Left forelimb (tissue), 1 donor: ENCODE data around the gene TIMM50.
A peak's percentile ranks its signal among the peaks of the same experiment; 100 is the strongest.
"Not testable (repeated sequence)": the region's sequence is repeated elsewhere in the genome, so short reads cannot be mapped to it uniquely, and the experiment has no call there.

Source experiments
- DNase-seq: peaks from one replicate; pipeline ENCODE4 v3.0.0-alpha.2; 2018; ENCODE audit warnings: low spot score

TIMM50 gene

GRCh38 chr19:39480337-39481228 lies at the start of gene TIMM50:
Gene TIMM50, plus strand, starts transcription at chr19:39480838. Its CDS starts 16 bp downstream, at chr19:39480854.
- peak; percentile 98 for DNase-seq

GRCh38 chr19:39432677-39433025 lies 48.0 kb upstream of the TIMM50 start:
- no peak for DNase-seq

DNA sequence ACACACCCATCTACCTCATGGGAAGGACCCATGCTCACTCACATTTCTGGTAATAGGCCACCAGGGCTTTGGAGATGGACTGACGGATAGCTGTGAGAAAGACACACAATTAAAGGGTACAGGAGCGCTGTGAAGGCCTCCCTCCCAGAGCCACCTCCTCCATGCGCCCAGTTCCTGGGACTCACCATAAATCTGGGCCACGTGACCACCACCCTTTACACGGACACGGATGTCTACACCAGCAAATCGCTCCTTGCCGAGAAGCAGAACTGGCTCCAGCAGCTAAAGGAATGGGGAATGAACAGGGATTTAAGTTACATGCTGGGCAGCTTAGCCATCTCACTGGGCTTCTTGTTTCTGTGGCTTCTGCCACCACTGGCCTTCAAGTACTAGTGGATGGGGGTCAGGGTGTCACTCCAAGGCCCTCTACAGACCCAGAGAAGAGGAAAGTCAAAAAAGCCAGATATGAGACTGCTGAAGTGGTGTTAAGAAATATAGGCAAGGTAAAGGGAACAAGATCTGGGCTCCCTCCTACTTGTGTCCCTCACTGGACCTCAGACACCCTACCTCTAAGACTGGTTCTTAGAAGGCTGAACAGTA lies 47.1 kb upstream of the TIMM50 start:
- no peak for DNase-seq

DNA sequence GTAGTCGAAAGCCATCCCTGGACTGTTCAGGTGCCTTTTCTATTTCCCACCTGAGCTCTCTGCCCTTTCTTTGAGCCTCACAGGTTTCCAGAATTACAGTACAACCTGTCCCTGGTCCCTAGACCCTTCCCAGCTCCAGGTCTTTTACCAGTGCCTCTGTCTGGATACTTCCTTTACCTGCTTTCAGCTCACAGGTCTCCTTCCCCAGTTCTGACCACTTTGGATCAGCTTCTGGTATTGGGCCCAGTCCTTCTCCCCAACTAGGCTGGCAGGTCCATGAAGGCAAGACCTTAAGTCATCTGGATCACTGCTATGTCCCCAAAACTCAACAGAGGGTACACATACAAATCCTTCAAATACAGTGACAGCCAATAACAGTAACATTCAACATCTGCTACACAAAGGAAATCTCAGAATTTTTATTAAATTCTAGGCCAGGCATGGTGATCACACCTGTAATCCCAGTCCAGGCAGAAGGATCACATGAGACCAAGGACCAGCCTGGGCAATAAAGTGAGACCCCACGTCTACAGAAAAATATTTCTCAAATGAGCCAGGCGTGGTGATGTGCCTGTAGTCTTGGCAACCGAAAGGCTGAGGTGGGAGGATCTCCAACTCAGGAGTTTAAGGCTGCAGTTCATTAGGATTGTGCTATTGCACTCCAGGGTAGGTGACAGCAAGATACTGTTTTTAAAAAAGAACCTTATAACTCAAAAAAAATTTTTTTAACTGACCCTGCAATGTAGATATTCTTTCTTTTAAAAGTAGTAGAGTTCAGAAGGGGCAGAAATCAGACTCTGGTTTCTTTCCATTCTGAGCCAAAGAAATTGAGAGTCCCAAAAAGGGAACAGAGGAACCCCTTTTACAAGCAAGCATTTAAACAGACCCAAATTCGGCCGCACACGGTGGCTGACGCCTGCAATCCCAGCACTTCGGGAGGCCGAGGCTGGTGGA lies 46.2 kb upstream of the TIMM50 start:
- DNase-seq, result no peak

DNA sequence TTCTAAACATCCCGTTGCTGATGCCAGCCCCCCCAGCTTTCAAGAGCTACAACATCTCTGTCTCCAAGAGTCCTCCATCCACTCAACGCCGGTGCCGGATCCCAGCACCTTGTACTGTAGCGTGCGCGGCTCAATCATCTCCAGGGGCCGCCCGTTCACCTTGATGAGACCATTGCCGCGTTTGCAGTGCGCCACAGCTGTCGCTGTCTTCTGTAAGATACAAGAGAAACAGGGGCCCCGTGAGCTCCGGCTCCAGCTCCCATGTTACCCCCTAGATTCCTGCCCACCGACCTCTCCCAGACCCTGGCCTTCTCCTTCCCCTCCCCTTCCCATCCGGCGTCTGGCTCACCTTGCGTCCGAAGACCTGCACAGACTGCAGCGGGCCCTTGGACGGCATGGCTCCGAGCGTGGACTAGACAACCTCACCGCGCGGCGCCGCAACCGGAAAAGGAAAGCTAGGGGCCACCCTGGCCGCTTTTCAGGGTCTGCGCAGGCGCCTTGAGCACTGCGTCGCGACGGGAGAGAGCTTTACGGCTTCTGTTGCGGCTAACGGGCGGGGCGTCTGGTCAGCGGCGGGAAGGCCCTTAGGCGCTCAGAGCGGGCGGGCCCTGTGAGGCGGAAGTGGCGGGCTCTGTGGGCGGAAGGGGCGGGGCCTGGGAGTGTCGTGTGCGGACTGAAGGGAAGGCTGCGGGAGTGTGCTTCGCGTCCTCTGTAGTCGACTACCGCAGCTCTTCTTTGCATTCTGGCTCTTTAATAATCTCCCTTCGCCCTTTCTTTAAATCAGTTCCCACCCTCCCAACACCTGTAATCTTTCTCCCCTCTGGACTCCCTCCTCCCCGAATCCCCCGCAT lies 44.9 kb upstream of the TIMM50 start, which contains the start of gene RPS16:
RPS16 (minus strand) TSS at position 451 of the 851 bp plus-strand sequence; CDS start at position 397, 54 bp downstream.
- peak; percentile 98 for DNase-seq

GRCh38 chr19:39436350-39436716 lies 44.3 kb upstream of the TIMM50 start:
- DNase-seq, result no peak

GRCh38 chr19:39438270-39438934 lies 42.2 kb upstream of the TIMM50 start:
- no peak for DNase-seq

DNA sequence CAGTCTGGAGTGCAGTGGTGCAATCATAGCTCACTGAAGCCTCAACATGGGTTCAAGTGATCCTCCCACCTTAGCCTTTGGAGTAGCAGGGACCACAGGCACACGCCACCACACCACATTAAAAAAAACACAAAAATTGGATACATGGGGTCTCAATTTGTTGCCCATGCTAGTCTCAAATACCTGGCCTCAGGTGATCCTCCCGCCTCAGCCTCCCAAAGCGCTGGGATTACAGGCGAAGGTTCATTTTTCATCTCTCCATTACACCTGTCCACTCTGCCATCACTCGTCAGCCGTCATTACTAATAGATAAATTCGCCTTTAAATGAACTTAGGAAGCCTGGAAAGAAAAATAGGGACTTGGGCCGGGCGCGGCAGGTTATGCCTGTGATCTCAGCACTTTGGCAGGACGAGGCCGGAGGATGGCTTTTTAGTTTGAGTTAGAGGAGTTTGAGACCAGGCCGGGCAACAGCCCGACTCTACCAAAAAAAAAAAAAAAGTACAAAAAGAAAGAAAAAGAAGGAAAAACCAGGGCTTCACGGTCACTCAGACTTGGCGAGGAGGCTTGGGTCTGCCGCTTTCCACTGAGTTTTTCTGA lies 35.9 kb upstream of the TIMM50 start:
- DNase-seq, result no peak

DNA sequence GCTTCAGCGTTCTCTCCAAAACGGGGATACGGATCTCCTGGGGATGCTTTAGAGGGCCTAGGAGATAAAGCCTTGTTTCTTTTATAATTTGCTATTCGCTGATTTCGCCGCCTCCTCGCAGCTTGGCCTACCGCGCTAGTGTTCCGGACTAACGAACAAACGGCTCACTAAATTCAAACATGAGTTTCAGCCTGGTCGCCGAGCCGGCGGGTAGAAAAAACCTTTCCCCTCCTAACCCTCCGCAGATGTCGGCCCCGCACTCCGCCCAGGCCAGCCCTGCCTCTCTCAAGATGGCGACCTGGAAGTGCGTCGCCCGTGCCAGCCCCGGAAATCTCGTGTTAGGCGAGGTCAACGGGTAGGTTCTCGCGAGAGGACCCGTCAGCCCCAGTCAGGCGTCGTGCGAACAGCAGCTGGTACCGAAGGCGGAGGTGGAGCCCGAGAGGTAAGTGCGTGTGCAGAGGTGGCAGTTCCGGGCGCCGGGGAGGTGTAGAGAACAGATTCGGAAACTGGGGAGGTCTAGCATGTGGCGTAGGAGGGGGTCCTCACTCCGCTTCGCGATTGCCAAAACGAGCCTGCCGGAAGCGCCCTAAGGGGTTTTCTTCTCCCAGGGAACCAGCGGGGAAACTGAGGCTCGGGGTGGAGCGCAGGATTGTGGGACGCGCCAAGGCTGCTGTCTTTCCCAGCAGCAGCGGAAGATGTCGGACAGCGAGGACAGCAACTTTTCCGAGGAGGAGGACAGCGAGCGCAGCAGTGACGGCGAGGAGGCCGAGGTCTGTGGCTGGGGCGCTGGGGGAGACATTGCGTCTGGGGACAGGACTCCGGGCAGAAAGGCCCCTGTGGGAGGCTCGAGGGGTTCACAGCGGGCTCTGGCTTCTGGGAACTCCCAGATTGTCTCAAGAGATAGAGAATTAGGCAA lies 35.2 kb upstream of the TIMM50 start, which contains the start of gene SUPT5H:
SUPT5H (plus strand) TSS at position 387 of the 916 bp plus-strand sequence; CDS start at position 696, 309 bp downstream.
- DNase-seq, result peak; percentile 95

DNA sequence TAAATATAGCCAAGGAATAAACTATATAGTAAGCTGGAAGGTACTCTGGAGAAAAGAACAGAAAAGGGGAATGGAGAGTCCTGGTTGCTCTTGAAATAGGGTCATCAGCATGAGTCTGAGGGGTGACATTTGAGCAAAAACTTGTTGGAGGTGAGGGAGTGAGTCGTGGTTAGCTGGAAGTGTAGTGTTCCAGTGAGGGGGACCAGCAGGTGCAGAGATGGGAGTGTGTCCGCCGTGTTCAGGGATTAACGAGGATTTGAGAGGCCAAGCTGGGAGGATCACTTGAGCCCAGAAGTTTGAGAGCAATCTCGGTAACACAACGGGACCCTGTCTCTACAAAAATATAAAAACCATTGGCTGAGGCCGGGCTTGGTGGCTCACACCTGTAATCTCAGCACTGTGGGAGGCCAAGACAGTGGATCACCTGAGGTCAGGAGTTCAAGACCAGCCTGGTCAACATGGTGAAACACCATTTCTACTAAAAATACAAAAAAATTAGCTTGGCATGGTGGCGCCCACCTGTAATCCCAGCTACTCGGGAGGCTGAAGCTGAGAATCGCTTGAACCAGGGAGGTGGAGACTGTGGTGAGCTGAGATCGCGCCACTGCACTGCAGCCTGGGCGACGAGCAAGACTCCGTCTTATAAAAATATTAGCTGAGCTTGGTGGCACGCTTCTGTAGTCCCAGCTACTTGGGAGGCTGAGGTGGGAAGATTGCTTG lies 34.1 kb upstream of the TIMM50 start:
- no peak for DNase-seq

DNA sequence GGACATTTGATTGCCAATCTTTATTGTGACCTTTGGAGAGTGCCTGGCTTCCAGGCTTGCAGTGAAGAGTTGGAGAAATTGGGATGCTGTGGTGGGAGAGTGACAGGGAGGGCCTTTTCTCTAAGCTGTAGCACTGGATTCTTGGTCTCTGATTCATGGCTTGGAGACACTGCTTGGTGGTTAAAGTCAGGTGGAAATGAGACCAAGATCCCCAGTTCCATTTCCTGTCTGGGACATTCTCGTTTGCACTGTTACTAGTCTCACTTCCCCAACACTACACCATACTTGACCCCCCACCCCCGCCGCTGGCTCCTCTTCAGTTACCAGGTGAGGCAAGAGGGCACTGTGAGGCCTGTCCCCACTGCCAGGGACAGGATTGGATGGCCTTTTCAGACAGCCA lies 32.4 kb upstream of the TIMM50 start:
- DNase-seq, result no peak

GRCh38 chr19:39449116-39449797 lies 31.4 kb upstream of the TIMM50 start:
- no peak for DNase-seq

DNA sequence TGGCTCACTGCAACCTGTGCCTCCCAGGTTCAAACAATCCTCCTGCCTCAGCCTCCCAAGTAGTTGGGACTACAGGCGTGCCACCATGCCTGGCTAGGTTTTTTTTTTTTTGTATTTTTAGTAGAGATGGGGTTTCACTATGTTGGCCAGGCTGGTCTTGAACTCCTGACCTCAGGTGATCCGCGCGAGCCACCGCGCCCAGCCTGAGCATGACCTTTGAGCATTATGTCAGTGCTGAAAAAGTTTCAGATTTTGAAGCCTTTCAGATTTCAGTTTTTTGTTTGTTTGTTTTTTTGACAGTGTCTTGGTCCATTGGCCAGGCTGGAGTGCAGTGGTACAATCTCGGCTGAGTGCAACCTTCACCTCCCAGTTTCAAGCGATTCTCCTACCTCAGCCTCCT lies 29.4 kb upstream of the TIMM50 start:
- not testable (repeated sequence) for DNase-seq

GRCh38 chr19:39463403-39463802 lies 17.2 kb upstream of the TIMM50 start:
- DNase-seq, result no peak

DNA sequence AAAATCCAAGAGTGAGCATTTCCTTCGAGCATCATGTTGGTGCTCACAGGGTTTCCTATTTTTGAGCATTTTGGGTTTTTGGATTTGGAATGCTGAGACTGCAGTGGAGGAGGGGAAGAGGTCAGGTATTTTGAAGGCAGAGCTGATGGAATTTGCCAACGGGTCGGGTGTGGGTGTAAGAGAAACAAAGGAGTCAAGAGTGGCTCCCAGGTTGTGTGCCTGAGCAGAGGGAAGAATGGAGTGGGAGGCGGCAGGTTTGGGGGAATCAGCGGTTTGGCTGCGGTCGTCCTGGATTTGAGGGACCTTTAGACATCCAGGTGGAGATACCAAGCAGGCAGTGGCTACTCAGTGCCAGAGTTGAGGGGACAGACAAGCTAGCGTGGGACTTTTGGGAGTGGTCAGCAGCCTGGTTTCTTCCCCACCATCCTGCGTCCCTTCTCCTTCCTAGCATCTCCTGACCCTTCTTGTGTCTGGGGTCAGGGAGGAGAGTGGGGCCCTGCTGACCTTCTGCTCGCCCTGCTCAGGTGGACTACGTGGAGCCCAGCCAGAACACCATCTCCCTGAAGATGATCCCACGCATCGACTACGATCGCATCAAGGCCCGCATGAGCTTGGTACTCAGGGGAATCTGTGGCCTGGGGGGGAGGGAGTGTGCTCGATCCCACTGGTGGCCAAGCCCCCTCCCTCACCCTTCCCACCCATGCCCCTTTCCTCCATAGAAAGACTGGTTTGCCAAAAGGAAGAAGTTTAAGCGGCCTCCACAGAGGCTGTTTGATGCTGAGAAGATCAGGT lies 14.5 kb upstream of the TIMM50 start:
- DNase-seq, result no peak

DNA sequence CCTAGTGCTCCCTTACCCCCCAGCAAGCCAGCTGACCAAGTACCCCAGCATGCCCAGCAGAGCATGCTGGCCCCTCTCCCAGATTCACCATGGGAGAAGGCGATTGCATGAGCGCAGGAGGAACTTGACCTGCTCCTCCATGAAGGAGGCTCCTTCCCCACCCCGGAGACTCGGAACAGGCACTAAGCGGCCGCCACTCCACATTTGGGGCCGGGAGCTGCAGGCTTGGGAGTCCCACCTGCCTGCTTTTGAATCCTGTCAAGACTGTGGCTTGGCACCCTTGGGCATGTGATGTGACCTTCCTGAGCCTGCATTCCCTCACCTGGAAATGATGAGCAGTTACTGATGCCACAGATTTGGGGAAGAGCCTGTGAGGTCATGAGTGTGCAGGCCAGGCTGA lies 12.7 kb upstream of the TIMM50 start:
- no peak for DNase-seq

- DNase-seq, result no peak
These were observed 11.6 kb upstream of the TIMM50 start for GRCh38 chr19:39469036-39469435.
